ENCODE data around the gene PRM2. TPM values are rescaled to one million over a fixed set of nuclear protein-coding genes. Genes with fewer than 3 reads are reported as not detected.

PRM2 gene
- polyA plus RNA-seq, 2 of the 4 experiments (the other 2 are of a cell fraction) = not detected

GRCh38 chr16:11315510-11315909 lies 39.2 kb upstream of the PRM2 start:
- WGBS (ENCODE audit: missing lambda C conversion rate) = 69% methylated on average over 13 of the region's 13 CpGs
- CTCF ChIA-PET = interaction anchor here (0.6 kb wide), 1 partner anchor 41 kb away, joined by 3 read pairs; no protein-coding TSS in a partner anchor
- no peak overlapping the region for H3K4me3 ChIP-seq
- ATAC-seq (peak; percentile 39 to 48; a peak in 3 of 6 replicates), FAIRE-seq (no peak), DNase-seq (ENCODE audit: low read depth in 1 of 2, low spot score in 1 of 2) (peak in 1 of 2 experiments; percentile 38)
- H3K4me1 ChIP-seq = peaks cover 27% of the 10 kb centered on the region
- POLR2A ChIA-PET = no interaction called here
- TF ChIP-seq RNF2 (IDR thresholded peaks at IDR 0.05; ENCODE audit: borderline replicate concordance, low read depth) = no peak
- H3K4me2 ChIP-seq = no peak overlapping the region
- H3K9me3 ChIP-seq = no peaks in the 10 kb centered on the region
- H3K27ac ChIP-seq = peak overlapping the region; percentile 44 to 70; a peak in 4 of 6 replicates

- POLR2A ChIA-PET = no interaction called here
- Histone ChIP-seq H3K4me3 (no peak overlapping the region), H3K4me1 (peaks cover 22% of the 10 kb centered on the region), H3K27ac (peak overlapping the region in 1 of 2 experiments; percentile 70; a peak in 1 of 6 replicates), H3K4me2 (no peak overlapping the region), H3K9me3 (no peaks in the 10 kb centered on the region)
- DNase-seq (ENCODE audit: low read depth in 1 of 2, low spot score in 1 of 2) (no peak), FAIRE-seq (no peak), ATAC-seq (no peak)
- no peak for TF ChIP-seq FOSL2 (IDR thresholded peaks at IDR 0.05)
- TF ChIP-seq FOSL2 (CRISPR knock-in tag; IDR thresholded peaks at IDR 0.05) = no peak
- TF ChIP-seq ZSCAN20 (CRISPR knock-in tag; IDR thresholded peaks at IDR 0.05) = no peak
- no peak for TF ChIP-seq KDM1A (IDR thresholded peaks at IDR 0.05; ENCODE audit: low read depth)
- no peak for TF ChIP-seq ATOH8 (CRISPR knock-in tag; IDR thresholded peaks at IDR 0.05; ENCODE audit: low read depth)
- no peak for TF ChIP-seq HOXA7 (CRISPR knock-in tag; IDR thresholded peaks at IDR 0.05)
- no peak for TF ChIP-seq POLR2AphosphoS2 (conservative IDR thresholded peaks at IDR 0.05; ENCODE audit: low read length)
- TF ChIP-seq RFX5 (IDR thresholded peaks at IDR 0.05) = no peak
- no peak for TF ChIP-seq ZFP36 (IDR thresholded peaks at IDR 0.05; ENCODE audit: borderline replicate concordance, partially characterized antibody)
- no peak for TF ChIP-seq FOXS1 (CRISPR knock-in tag; IDR thresholded peaks at IDR 0.05)
- CTCF ChIA-PET = interaction anchor here (0.6 kb wide), 1 partner anchor 22 kb away, joined by 3 read pairs; no protein-coding TSS in a partner anchor
- 84% methylated on average over 8 of the region's 8 CpGs for whole genome bisulfite sequencing (ENCODE audit: missing lambda C conversion rate)
These were observed 38.1 kb upstream of the PRM2 start for GRCh38 chr16:11314309-11314894.

GRCh38 chr16:11313493-11314308 lies 37.4 kb upstream of the PRM2 start:
- CTCF ChIA-PET = interaction anchor here (0.6 kb wide), 1 partner anchor 21 kb away, joined by 3 read pairs; no protein-coding TSS in a partner anchor
- TF ChIP-seq ATOH8 (CRISPR knock-in tag; IDR thresholded peaks at IDR 0.05; ENCODE audit: low read depth) (no peak), CTCF (IDR thresholded peaks at IDR 0.05) (no peak), E2F6 (IDR thresholded peaks at IDR 0.05; ENCODE audit: borderline replicate concordance, low read depth) (no peak), ZSCAN20 (CRISPR knock-in tag; IDR thresholded peaks at IDR 0.05) (no peak), POLR2AphosphoS2 (conservative IDR thresholded peaks at IDR 0.05; ENCODE audit: low read length) (no peak), NPAS2 (CRISPR knock-in tag; IDR thresholded peaks at IDR 0.05; ENCODE audit: borderline replicate concordance) (no peak)
- ATAC-seq (no peak), DNase-seq (ENCODE audit: low read depth in 1 of 2, low spot score in 1 of 2) (no peak), FAIRE-seq (no peak)
- peaks cover 22% of the 10 kb centered on the region for H3K4me1 ChIP-seq
- H3K27ac ChIP-seq = peak overlapping the region in 1 of 2 experiments; percentile 78; a peak in 1 of 6 replicates
- H3K9me3 ChIP-seq = no peaks in the 10 kb centered on the region
- H3K4me2 ChIP-seq = no peak overlapping the region
- POLR2A ChIA-PET = interaction anchor here (2.4 kb wide), 1 partner anchor 58 kb away, joined by 8 read pairs; the partner anchor contains the start of gene SOCS1
- H3K4me3 ChIP-seq = no peak overlapping the region
- 93% methylated on average over 8 of the region's 9 CpGs for WGBS (ENCODE audit: missing lambda C conversion rate)

Data from A549 (cell line).